Body of pancreas (tissue), 4 donors: Measurements from ENCODE around the gene CACUL1. TPM values are rescaled to one million over a fixed set of nuclear protein-coding genes. Genes with fewer than 3 reads are reported as not detected.
"Not testable (repeated sequence)": the region's sequence is repeated elsewhere in the genome, so short reads cannot be mapped to it uniquely, and the experiment has no call there.

Experiments
- ATAC-seq: fragments of 150-250 bp; one replicate; pipeline ENCODE4 v1.9.1; 2016
- DNase-seq, 4 donors: peaks; one replicate each; pipeline ENCODE4 v3.0.0-alpha.2; 2019
- H3K27ac ChIP-seq, 4 donors: fragments of 200-600 bp; sonication (generic); 1 replicate in 3 of 4; 2 replicates in 1 of 4; pipeline versions ENCODE4 v1.5.1 to v1.6.1; 2016 to 2019; ENCODE audit warnings: mild to moderate bottlenecking in 1 of 4, mixed read lengths in 1 of 4, moderate library complexity in 1 of 4
- H3K27me3 ChIP-seq, 2 donors: fragments of 200-600 bp; sonication (generic); one replicate each; pipeline ENCODE4 v1.6.0; 2016; ENCODE audit warnings: mild to moderate bottlenecking in 1 of 2
- H3K36me3 ChIP-seq, 2 donors: fragments of 200-600 bp; sonication (generic); replicated peaks in 1 of 2; 2 replicates each; pipeline ENCODE4 v1.5.1; 2016; ENCODE audit warnings: low read depth in 2 of 2; ENCODE audit not compliant: insufficient read depth in 1 of 2
- H3K4me1 ChIP-seq: fragments of 200-600 bp; sonication (generic); one replicate; pipeline ENCODE4 v1.6.0; 2016
- H3K4me3 ChIP-seq, 2 donors: fragments of 200-600 bp; sonication (generic); 1 replicate in 1 of 2; 2 replicates in 1 of 2; pipeline ENCODE4 v1.5.1; 2016 to 2019
- H3K9me3 ChIP-seq, 3 donors: fragments of 200-600 bp; sonication (generic); 1 replicate in 2 of 3; 2 replicates in 1 of 3; pipeline ENCODE4 v1.5.1; 2016
- POLR2A ChIP-seq, 3 donors: fragments of 450-650 bp; IDR thresholded peaks; one replicate each; pipeline ENCODE4 v1.6.1; 2016; ENCODE audit warnings: antibody characterized with exemption in 3 of 3, mild to moderate bottlenecking in 2 of 3
- WGBS, 2 donors: methylation state at CpG; one replicate each; pipeline ENCODE4 v1.1.5; 2017; 5-methylcytosine and 5-hydroxymethylcytosine counted together
- intact Hi-C: fragments of 100-400 bp; cut with DNase I; formaldehyde crosslinking; loops from one replicate; pipeline ENCODE4 v1.15.1; 2023
- total RNA-seq, 2 donors: library from RNA; depleted of rRNA; stranded (reverse); fragments of >200 nt; gene quantifications; one replicate each; pipeline ENCODE4 v1.1.0, GENCODE V29; 2016
- TF ChIP-seq, protein P1 (sequence below), 7 experiments: fragments of 450-650 bp in 4 of 7; fragments of 200-600 bp in 3 of 7; sonication (generic) in 3 of 7; IDR thresholded peaks; one replicate each; pipeline ENCODE4 v1.5.1; 2016 to 2019; ENCODE audit warnings: antibody characterized with exemption in 7 of 7

The CACUL1 gene
- total RNA-seq, 2 donors from 2014 or later: 12.9 to 16.1 TPM

- Histone ChIP-seq H3K27ac (no peak overlapping the region), H3K9me3 (no peaks in the 10 kb centered on the region), H3K4me1 (peaks cover 19% of the 10 kb centered on the region), H3K27me3 (no peaks in the 10 kb centered on the region), H3K36me3 (no peaks in the 10 kb centered on the region), H3K4me3 (no peak overlapping the region)
- 87 to 93% methylated on average over 11 of the region's 11 CpGs for WGBS, 2 donors
- ATAC-seq (no peak), DNase-seq (no peak)
- TF ChIP-seq, protein P1, sequence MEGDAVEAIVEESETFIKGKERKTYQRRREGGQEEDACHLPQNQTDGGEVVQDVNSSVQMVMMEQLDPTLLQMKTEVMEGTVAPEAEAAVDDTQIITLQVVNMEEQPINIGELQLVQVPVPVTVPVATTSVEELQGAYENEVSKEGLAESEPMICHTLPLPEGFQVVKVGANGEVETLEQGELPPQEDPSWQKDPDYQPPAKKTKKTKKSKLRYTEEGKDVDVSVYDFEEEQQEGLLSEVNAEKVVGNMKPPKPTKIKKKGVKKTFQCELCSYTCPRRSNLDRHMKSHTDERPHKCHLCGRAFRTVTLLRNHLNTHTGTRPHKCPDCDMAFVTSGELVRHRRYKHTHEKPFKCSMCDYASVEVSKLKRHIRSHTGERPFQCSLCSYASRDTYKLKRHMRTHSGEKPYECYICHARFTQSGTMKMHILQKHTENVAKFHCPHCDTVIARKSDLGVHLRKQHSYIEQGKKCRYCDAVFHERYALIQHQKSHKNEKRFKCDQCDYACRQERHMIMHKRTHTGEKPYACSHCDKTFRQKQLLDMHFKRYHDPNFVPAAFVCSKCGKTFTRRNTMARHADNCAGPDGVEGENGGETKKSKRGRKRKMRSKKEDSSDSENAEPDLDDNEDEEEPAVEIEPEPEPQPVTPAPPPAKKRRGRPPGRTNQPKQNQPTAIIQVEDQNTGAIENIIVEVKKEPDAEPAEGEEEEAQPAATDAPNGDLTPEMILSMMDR (IDR thresholded peaks at IDR 0.05): no peak
- no peak for TF ChIP-seq POLR2A (IDR thresholded peaks at IDR 0.05)
- intact Hi-C loops: no loop called here
Observed at GRCh38 chr10:118674226-118674919, 80.4 kb downstream of the CACUL1 start.

DNA sequence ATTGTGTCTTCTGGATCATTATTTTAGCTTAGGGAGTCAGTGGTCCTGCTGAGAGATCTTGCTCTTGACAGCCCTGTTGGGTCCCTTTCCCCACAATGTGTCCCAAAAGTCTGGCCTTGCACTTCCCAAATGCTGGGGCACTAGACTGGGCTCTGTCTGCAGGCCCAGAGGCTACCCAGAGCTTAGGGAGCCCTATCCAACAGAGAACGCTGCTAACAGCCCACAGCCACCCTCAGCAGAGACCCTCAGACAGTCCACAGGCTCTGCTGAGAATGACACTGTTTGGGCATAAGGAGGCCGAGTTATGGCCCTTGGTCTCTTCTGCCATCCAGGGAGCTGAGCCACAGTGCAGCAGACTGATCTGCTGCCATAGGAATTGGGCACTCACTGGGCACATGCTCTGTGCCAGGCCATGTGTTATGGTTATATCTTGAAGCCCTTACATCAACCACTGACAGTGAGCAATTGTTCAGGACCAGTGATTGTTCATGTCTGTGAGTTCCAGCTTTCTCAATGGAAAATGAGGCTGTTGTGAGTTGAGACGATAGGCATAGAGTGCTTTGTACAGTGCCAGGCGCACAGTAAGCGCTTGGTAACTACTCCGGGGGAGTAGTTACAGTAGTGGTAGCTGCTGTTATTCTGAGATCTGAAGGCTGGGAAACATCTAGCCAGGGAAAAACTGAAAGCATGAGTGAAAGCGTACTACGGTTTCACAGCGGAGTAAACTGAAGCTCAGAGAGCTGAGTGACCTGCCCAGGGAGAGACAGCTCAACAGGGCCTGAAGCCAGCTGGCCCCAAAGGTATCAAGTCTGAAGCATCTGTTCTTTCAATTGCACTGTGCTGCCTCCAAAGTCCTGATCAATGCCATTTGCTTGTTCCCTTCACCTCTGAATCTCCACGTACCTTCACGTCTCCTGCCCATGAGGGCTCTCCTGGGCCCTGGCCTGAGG, 81.7 kb downstream of the CACUL1 start:
- H3K9me3 ChIP-seq: no peaks in the 10 kb centered on the region
- no peak for ATAC-seq
- no peak overlapping the region for H3K4me3 ChIP-seq
- H3K27me3 ChIP-seq: no peaks in the 10 kb centered on the region
- intact Hi-C loops: no loop called here
- WGBS, 2 donors: 76 to 86% methylated on average over 9 to 11 of the region's 11 CpGs
- TF ChIP-seq, protein P1 (IDR thresholded peaks at IDR 0.05): no peak
- TF ChIP-seq POLR2A (IDR thresholded peaks at IDR 0.05): no peak
- peaks cover 32% of the 10 kb centered on the region for H3K4me1 ChIP-seq
- DNase-seq: no peak
- H3K27ac ChIP-seq: no peak overlapping the region
- no peaks in the 10 kb centered on the region for H3K36me3 ChIP-seq

DNA sequence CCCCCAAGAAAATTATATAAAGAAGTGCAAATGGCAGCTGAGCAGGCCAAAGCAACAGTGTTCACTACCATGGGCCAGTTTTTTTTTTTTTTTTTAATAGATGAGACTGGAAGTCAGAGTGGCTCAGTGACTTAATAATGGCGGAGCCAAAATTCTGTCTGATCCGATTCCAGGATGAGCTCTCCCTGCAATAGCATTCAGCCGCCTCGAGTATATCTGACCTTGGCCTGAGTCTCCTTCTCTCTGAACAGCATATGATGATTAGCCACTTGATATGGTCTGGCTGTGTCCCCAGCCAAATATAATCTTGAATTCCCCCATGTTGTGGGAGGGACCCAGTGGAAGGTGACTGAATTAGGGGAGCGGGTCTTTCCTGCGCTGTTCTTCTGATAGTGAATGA, 82.6 kb downstream of the CACUL1 start:
- WGBS, 2 donors: 43 to 57% methylated on average over 6 of the region's 6 CpGs
- Histone ChIP-seq H3K36me3 (no peaks in the 10 kb centered on the region), H3K4me3 (no peak overlapping the region)

GRCh38 chr10:118671221-118671620, 83.5 kb downstream of the CACUL1 start:
- ATAC-seq, H3K27ac ChIP-seq, H3K36me3 ChIP-seq, H3K27me3 ChIP-seq, H3K4me3 ChIP-seq, DNase-seq, intact Hi-C loops, H3K9me3 ChIP-seq: not testable (repeated sequence)
- 60 to 67% methylated on average over 3 of the region's 3 CpGs for WGBS, 2 donors
- H3K4me1 ChIP-seq: peaks cover 48% of the 10 kb centered on the region

More for the DNA sequence above, 82.6 kb downstream of the CACUL1 start:
- intact Hi-C loops: no loop called here
- no peaks in the 10 kb centered on the region for H3K27me3 ChIP-seq
- TF ChIP-seq POLR2A (IDR thresholded peaks at IDR 0.05): no peak
- TF ChIP-seq, protein P1 (IDR thresholded peaks at IDR 0.05): no peak
- ATAC-seq (no peak), DNase-seq (no peak)
- no peak overlapping the region for H3K27ac ChIP-seq
- H3K4me1 ChIP-seq: peaks cover 41% of the 10 kb centered on the region
- no peaks in the 10 kb centered on the region for H3K9me3 ChIP-seq

- no peak for DNase-seq
- H3K27ac ChIP-seq: peak overlapping the region in 1 of 4 donors; percentile 56
- no peak overlapping the region for H3K4me3 ChIP-seq
- no peaks in the 10 kb centered on the region for H3K9me3 ChIP-seq
- no peaks in the 10 kb centered on the region for H3K27me3 ChIP-seq
- peaks cover 48% of the 10 kb centered on the region for H3K4me1 ChIP-seq
- no peak for ATAC-seq
- no peak for TF ChIP-seq POLR2A (IDR thresholded peaks at IDR 0.05)
- TF ChIP-seq, protein P1 (IDR thresholded peaks at IDR 0.05): no peak
- 84 to 94% methylated on average over 4 to 11 of the region's 11 CpGs for WGBS, 2 donors
- no peaks in the 10 kb centered on the region for H3K36me3 ChIP-seq
- intact Hi-C loops: no loop called here
Observed at GRCh38 chr10:118670472-118671124, 84.2 kb downstream of the CACUL1 start.
